Activated B cell treated with CpG ODN at 0.5 μM for 24 hours (primary cell): Measurements from ENCODE around the gene EML3. TPM values are rescaled to one million over a fixed set of nuclear protein-coding genes. Genes with fewer than 3 reads are reported as not detected.
"Not testable (repeated sequence)": the region's sequence is repeated elsewhere in the genome, so short reads cannot be mapped to it uniquely, and the experiment has no call there.

Source experiments
- ATAC-seq: fragments of 200-7000 bp; cut with Tn5 transposase; one replicate; pipeline ENCODE4 v1.10.0; 2021; ENCODE audit warnings: low read depth, mild to moderate bottlenecking, moderate library complexity
- CTCF ChIA-PET: fragments of 350-600 bp; sonication (Branson Sonifier 250); formaldehyde crosslinking; loops from one replicate; lab custom pipeline; 2021; ENCODE audit warnings: antibody characterized with exemption; lab: Charles Lee
- POLR2A ChIA-PET: fragments of 350-600 bp; sonication (Branson Sonifier 250); formaldehyde crosslinking; loops from one replicate; lab custom pipeline; 2021; ENCODE audit warnings: antibody characterized with exemption; lab: Charles Lee
- DNase-seq: peaks from one replicate; pipeline ENCODE4 v3.0.0; 2022
- H3K27ac Mint-ChIP-seq: one replicate; pipeline ENCODE4 v1.8.0; 2020; ENCODE audit warnings: mixed read lengths
- H3K27me3 Mint-ChIP-seq: one replicate; pipeline ENCODE4 v1.8.0; 2021; ENCODE audit warnings: mixed read lengths
- H3K36me3 Mint-ChIP-seq: one replicate; pipeline ENCODE4 v1.8.0; 2021; ENCODE audit warnings: low read depth, mixed read lengths
- H3K4me1 Mint-ChIP-seq: one replicate; pipeline ENCODE4 v1.8.0; 2021; ENCODE audit warnings: mixed read lengths
- H3K4me3 Mint-ChIP-seq: one replicate; pipeline ENCODE4 v1.8.0; 2020; ENCODE audit warnings: mild to moderate bottlenecking, mixed read lengths
- H3K9me3 Mint-ChIP-seq: one replicate; pipeline ENCODE4 v1.8.0; 2020; ENCODE audit warnings: mixed read lengths
- intact Hi-C: fragments of 100-400 bp; cut with micrococcal nuclease; formaldehyde crosslinking; loops from one replicate; pipeline ENCODE4 v1.15.1; 2024
- total RNA-seq: library from RNA; stranded (reverse); gene quantifications from 2 replicates; pipeline ENCODE4 v1.2.3, GENCODE V29; 2022
- TF ChIP-seq, protein P1 (sequence below): fragments of 200-600 bp; IDR thresholded peaks from one replicate; pipeline ENCODE4 v1.8.0; 2022; ENCODE audit warnings: antibody characterized with exemption, mild to moderate bottlenecking

Gene EML3
- total RNA-seq, 1 donor from 2014 or later = 128 TPM

DNA sequence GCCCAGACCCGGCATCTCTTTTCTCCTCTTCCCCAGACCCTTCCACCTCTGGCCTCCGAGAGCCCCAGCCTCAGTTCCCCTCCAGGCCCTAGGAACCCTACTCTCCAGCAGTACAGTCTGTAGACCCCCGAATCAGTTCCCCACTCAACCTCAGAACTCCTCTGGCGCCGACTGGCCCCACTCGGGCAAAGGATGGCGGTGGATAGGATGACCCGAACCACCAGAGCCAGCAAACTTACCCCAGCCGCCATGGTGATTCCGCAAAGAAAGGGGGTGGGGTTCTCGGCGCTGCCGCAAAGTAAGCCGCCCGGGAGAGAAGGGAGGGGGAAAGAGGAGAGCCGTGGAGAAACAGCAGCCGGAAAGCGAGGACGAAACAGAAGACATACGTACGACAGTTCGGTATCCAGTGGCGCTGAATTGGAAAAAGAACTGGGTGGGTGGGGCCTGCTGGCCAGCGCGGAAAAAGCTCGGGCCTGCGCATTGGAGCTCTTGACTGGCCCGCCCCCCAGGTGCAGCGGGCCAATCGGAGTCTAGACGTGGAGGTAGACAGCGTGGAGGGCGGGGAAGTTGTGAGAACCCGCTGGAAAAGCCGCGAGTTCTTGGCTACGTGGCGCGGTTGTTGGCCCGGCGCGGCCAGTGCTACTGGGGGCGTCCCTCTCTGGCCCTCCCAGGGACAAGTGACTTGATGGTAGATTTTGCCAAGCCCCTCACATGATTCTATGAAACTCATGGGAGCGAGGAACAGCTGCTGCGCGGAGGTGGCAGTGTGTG, 38.8 kb downstream of the EML3 start, which contains the start of gene EEF1G:
Gene EEF1G, minus strand, starts transcription at position 300 of the 771 bp plus-strand sequence. Its CDS starts 49 bp downstream, at position 251.
- Mint-ChIP-seq H3K36me3 (peaks cover 83% of the 10 kb centered on the region), H3K27me3 (no peaks in the 10 kb centered on the region)

DNA sequence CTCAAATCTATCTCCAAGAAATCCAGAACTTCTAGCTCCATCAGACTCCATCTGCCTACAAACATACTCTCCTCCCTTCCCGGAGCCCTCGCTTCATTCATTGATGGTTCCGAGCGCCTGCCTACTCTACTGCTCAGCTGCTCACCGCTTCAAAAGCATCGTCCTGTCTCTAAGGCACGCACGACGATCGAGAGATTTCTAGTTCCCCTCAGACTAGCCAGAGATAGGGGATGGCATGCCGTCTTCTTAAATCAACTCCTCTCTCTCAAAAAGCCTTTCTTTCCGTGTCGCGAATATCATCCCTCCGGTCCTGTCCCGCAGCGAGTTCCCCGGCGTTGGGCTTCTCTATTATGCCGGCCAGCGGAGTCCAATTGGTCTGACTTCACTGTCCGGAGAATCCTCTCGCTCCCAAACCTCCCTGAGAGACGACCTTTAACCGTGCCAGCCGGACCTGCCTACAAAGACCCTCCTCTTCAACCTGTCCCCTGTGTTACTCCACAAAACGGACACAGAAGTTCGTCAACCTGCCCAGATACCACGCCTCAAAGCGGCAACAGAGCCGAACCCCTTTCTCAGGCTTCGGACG, 39.5 kb downstream of the EML3 start:
- H3K9me3 Mint-ChIP-seq = no peaks in the 10 kb centered on the region
- intact Hi-C loops = loop anchor here (5.0 kb wide), 2 partner anchors 179 to 259 kb away; partner anchors contain the start of genes STX5, TEX54 and ZBTB3
- TF ChIP-seq, protein P1, sequence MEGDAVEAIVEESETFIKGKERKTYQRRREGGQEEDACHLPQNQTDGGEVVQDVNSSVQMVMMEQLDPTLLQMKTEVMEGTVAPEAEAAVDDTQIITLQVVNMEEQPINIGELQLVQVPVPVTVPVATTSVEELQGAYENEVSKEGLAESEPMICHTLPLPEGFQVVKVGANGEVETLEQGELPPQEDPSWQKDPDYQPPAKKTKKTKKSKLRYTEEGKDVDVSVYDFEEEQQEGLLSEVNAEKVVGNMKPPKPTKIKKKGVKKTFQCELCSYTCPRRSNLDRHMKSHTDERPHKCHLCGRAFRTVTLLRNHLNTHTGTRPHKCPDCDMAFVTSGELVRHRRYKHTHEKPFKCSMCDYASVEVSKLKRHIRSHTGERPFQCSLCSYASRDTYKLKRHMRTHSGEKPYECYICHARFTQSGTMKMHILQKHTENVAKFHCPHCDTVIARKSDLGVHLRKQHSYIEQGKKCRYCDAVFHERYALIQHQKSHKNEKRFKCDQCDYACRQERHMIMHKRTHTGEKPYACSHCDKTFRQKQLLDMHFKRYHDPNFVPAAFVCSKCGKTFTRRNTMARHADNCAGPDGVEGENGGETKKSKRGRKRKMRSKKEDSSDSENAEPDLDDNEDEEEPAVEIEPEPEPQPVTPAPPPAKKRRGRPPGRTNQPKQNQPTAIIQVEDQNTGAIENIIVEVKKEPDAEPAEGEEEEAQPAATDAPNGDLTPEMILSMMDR = no peak
- DNase-seq (no peak), ATAC-seq (no peak)
- ChIA-PET CTCF (interaction anchor here (1.0 to 1.8 kb wide), 4 partner anchors 18 to 148 kb away, joined by 3 to 6 read pairs (median 4); partner anchors contain the start of gene TUT1), POLR2A (interaction anchor here (0.5 to 4.8 kb wide), 39 partner anchors 14 to 309 kb away, joined by 3 to 121 read pairs (median 6); partner anchors contain the start of genes AHNAK, B3GAT3, C11orf98 and CSKMT)
- H3K27me3 Mint-ChIP-seq = no peaks in the 10 kb centered on the region
- peak overlapping the region; percentile 94 for H3K27ac Mint-ChIP-seq
- peak overlapping the region; percentile 97 for H3K4me3 Mint-ChIP-seq
- H3K4me1 Mint-ChIP-seq = peaks cover 51% of the 10 kb centered on the region
- peaks cover 82% of the 10 kb centered on the region for H3K36me3 Mint-ChIP-seq

More for the DNA sequence above, 38.8 kb downstream of the EML3 start, which contains the start of gene EEF1G:
- POLR2A ChIA-PET = interaction anchor here (0.5 to 4.8 kb wide), 44 partner anchors 8 to 1400 kb away, joined by 3 to 121 read pairs (median 6); partner anchors contain the start of genes AHNAK, B3GAT3, C11orf98 and CSKMT
- Mint-ChIP-seq H3K27ac (peak within 1 kb of the TSS; percentile 94), H3K4me3 (peak within 1 kb of the TSS; percentile 97), H3K4me1 (peaks cover 51% of the 10 kb centered on the region), H3K9me3 (no peaks in the 10 kb centered on the region)
- TF ChIP-seq, protein P1 = no peak
- intact Hi-C loops = loop anchor here (1.0 to 5.0 kb wide), 7 partner anchors 18 to 259 kb away; partner anchors contain the start of genes EML3, STX5, TEX54 and TUT1
- CTCF ChIA-PET = interaction anchor here (0.9 to 1.8 kb wide), 5 partner anchors 18 to 149 kb away, joined by 3 to 6 read pairs (median 4); partner anchors contain the start of gene TUT1
- DNase-seq (peak; percentile 92), ATAC-seq (peak; percentile 94)

DNA sequence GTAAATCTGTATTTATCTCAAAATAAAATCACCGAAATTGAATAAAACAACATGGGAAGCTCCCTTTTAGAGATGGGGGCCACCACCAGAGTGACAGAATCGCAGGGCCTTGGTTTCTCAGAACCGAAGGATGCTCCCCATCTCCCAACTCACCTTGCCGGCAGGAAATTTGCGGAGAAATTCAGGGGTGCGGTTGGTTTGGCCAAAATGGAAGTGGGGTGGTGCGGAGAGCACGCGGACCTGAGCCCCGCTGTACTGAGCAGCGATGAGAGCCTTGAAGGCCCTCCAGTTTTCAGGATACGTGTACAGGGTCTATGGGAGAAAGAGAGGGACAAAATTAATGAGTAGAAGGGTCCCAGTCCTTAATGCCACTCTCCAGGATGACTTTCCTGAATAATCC, 40.1 kb downstream of the EML3 start:
- no peaks in the 10 kb centered on the region for H3K9me3 Mint-ChIP-seq
- peak overlapping the region; percentile 97 for H3K4me3 Mint-ChIP-seq
- peaks cover 79% of the 10 kb centered on the region for H3K36me3 Mint-ChIP-seq
- ChIA-PET CTCF (interaction anchor here (1.1 to 1.8 kb wide), 3 partner anchors 19 to 177 kb away, joined by 3 to 6 read pairs (median 3); partner anchors contain the start of gene TUT1), POLR2A (interaction anchor here (0.6 to 4.8 kb wide), 10 partner anchors 13 to 315 kb away, joined by 3 to 121 read pairs (median 7); partner anchors contain the start of genes MTA2, SLC3A2 and TUT1)
- TF ChIP-seq, protein P1 = no peak
- no peaks in the 10 kb centered on the region for H3K27me3 Mint-ChIP-seq
- peaks cover 50% of the 10 kb centered on the region for H3K4me1 Mint-ChIP-seq
- ATAC-seq = no peak
- intact Hi-C loops = loop anchor here (5.0 kb wide), 2 partner anchors 180 to 260 kb away; partner anchors contain the start of genes STX5, TEX54 and ZBTB3
- peak overlapping the region; percentile 94 for H3K27ac Mint-ChIP-seq
- no peak for DNase-seq

DNA sequence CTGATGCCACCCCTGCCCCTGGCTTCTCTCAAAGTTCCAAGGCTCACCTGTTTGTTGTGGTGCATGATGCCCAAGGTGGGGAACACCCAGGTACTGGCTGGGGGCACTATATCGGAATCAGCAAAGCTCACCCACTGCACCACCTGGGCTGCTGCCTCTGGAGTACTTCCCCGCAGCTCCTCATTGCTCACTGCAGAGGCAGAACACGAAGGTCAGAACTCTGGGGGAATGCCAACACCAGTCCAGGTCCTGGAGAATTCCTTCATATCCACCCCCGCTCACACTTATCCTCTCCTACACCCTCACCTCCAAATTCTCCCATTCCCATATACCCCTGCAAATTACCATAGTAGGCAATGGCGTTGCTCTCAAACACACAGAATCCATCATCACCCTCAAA, 41.1 kb downstream of the EML3 start:
- not testable (repeated sequence) for H3K9me3 Mint-ChIP-seq

DNA sequence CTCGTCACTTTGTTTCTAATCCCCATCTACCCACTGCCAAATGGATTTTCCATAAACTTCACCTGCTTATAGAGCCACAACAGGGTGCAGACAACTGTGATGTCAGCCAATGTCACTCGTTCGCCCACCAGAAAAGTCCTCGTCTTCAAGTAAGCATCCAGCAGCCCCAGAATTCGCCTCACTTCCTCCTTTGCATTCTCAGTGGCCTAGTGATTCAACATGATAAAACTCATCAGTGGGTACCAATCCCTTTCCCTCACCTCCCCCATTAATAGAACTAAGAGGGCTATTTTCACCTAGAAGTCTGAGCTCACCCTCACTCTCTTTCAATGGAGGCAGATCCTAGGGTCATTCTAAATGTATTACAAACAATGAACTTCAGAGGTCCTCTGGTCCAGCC, 41.7 kb downstream of the EML3 start:
- ChIA-PET CTCF (interaction anchor here (2.0 kb wide), 1 partner anchor 146 kb away, joined by 6 read pairs; no protein-coding TSS in a partner anchor), POLR2A (interaction anchor here (1.0 to 4.8 kb wide), 4 partner anchors 12 to 157 kb away, joined by 3 to 40 read pairs (median 7); partner anchors contain the start of genes HNRNPUL2, TTC9C and TUT1)
- H3K36me3 Mint-ChIP-seq = peaks cover 81% of the 10 kb centered on the region
- H3K27ac Mint-ChIP-seq = peak overlapping the region; percentile 78
- H3K9me3 Mint-ChIP-seq, H3K27me3 Mint-ChIP-seq, ATAC-seq, DNase-seq: not testable (repeated sequence)
- H3K4me3 Mint-ChIP-seq = peak overlapping the region; percentile 40
- intact Hi-C loops = loop anchor here (5.0 kb wide), 2 partner anchors 181 to 261 kb away; partner anchors contain the start of genes STX5, TEX54 and ZBTB3
- peaks cover 49% of the 10 kb centered on the region for H3K4me1 Mint-ChIP-seq

More for the DNA sequence above, 41.1 kb downstream of the EML3 start:
- Mint-ChIP-seq H3K4me1 (peaks cover 49% of the 10 kb centered on the region), H3K4me3 (peak overlapping the region; percentile 40), H3K36me3 (peaks cover 79% of the 10 kb centered on the region), H3K27ac (peak overlapping the region; percentile 78)
- H3K27me3 Mint-ChIP-seq, ATAC-seq, DNase-seq, CTCF ChIA-PET: not testable (repeated sequence)
- POLR2A ChIA-PET = interaction anchor here (1.4 to 4.8 kb wide), 2 partner anchors 12 to 29 kb away, joined by 6 to 40 read pairs; no protein-coding TSS in a partner anchor
- intact Hi-C loops = loop anchor here (5.0 kb wide), 2 partner anchors 181 to 261 kb away; partner anchors contain the start of genes STX5, TEX54 and ZBTB3
